GM19043 (cell line): ENCODE data around the gene COPZ2.
"Not testable (repeated sequence)": the region's sequence is repeated elsewhere in the genome, so short reads cannot be mapped to it uniquely, and the experiment has no call there.

Experiments
- ATAC-seq: cut with Tn5 transposase; IDR thresholded peaks from one replicate; pipeline ENCODE4 v1.9.1; 2021; ENCODE audit warnings: low read depth; ENCODE audit not compliant: unreplicated experiment

Gene COPZ2

DNA sequence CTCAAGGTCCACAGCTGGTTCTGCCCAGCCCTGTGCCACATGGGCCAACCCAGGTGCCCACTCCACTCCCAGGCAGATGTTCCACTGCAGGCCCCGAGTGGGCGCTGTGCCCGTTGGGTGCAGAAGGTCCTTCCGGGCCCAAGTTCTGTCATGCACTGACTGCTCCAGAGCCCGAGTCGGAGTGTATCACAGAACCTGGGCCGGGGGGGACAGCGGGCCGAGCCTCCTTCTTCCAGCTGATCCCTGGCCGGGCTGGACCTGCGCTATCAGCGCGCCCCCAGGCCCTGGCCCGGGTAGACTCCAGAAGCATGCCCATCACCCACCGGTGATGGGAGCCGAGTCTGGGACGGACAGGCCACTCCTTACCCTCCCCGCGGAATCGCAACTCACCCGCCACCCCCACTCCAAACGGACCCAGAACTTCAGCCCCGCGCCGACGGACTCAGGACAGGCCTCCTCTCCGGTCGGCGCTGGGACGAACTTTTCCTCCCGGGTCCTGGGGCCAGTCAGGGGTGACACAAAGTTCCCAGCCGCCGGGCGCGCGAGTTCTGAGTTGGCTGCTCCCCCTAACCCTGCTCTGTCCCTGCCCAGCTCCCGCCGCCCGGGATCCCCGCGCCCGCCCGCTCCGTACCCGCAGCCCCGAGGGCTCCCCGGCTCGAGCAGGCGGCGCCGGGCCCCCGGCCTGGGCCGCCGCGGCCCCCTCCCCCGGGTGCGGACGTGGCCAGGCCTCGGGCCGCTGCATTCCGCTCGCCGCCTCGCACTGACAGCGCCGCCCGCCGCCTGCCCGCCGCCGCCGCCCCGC is at the start of gene COPZ2:
Gene COPZ2, minus strand, starts transcription at position 762 of the 802 bp plus-strand sequence. Its CDS starts 20 bp downstream, at position 742.
- ATAC-seq: no peak

- no peak for ATAC-seq
Observed at GRCh38 chr17:48084932-48085331, 47.3 kb upstream of the COPZ2 start.

DNA sequence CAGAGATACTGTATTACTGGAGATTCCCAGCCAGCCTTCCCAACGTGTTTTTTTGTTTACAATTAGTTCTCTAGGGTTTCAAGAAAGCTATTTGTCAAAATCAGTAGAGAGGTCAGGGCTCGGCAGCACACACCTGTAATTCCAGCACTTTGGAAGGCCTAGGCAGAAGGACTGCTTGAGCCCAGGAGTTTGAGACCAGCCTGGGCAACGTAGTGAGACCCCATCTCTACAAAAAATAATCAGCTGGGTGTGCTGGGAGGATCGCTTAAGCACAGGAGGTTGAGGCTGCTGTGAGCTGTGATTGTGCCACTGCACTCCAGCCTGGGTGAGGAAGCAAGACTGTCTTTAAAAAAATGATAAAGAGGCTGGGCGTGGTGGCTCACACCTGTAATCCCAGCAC is 44.3 kb upstream of the COPZ2 start:
- no peak for ATAC-seq

DNA sequence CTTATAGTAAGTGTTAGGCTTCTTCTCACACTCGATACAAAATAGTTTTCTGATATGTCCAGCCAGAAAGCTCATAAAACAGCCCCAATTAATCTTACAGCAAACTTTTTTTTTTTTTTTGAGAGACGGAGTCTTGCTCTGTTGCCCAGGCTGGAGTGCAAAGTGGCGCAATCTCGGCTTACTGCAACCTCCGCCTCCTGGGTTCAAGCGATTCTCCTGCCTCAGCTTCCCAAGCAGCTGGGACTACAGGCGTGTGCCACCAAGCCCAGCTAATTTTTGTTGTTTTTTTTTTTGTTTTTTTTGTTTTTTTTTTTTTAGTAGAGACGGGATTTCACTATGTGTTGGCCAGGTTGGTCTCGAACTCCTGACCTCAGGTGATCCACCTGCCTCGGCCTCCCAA is 39.6 kb upstream of the COPZ2 start:
- not testable (repeated sequence) for ATAC-seq

DNA sequence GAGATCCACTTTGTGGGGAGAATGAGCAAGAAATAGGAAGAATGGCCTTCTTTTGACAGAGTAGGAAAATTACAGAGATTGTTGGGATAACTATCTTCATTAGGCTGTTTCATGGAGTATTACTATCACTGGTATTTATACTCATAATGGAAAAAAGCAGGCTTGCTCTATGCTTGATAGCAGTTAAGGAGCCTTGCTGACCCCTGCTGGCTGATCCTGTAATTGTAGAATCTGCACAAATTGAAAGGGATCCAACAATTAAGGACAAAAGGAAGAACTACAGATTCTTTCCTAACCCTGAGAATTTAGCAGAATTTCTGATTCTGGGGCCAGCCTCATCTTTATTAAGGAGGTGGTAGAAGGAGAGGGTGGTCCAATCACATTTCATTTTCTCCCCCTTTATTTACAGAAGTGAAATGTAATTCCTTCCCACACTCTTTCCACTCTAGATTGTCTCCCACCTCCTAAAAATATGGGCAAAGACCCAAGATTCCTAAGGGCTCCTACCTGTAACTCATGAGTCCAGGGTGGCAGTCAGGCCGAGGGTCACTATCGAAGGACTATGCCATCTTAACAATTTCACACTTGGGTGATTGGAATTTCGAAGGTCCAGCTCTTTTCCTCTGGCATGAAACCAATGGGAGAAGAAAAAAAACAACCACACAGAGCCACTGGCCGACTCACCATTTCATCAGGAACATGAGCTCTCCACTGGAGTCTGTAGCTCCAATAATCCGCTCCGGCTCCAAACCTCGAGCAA is 36.9 kb upstream of the COPZ2 start:
- ATAC-seq: no peak

DNA sequence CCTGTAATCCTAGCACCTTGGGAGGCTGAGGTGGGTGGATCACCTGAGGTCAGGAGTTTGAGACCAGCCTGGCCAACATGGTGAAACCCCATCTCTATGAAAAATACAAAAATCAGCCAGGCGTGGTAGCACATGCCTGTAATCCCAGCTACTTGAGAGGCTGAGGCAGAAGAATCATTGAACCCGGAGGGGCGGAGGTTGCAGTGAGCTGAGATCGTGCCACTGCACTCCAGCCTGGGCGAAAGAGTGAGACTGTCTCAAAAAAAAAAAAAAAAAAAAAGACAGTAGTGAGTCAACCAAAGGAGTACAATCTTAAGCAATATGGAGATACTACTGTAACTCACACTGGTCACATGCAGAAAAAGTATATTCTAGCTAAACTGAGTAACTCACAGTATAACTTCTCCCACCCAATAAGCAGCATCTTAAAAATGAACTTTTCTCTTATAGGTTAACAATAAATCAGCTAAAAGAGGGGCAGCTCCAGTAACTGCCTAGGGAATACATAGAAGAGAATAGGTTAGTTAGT is 36.0 kb upstream of the COPZ2 start:
- ATAC-seq: not testable (repeated sequence)

DNA sequence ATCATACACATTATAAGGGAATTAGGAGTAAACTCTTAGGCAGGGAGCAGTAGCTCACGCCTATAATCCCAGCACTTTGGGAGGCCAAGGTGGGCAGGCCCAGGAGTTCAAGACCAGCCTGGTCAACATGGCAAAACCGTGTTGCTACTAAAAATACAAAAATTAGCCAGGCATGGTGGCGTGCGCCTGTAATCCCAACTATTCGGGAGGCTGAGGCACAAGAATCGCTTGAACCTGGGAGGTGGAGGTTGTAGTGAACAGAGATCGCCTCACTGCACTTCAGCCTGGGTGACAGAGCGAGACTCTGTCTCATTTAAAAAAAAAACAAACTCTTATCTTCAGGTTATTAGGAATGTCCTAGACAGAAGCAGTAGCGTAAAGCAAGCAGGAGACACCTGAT is 35.2 kb upstream of the COPZ2 start:
- ATAC-seq: not testable (repeated sequence)

DNA sequence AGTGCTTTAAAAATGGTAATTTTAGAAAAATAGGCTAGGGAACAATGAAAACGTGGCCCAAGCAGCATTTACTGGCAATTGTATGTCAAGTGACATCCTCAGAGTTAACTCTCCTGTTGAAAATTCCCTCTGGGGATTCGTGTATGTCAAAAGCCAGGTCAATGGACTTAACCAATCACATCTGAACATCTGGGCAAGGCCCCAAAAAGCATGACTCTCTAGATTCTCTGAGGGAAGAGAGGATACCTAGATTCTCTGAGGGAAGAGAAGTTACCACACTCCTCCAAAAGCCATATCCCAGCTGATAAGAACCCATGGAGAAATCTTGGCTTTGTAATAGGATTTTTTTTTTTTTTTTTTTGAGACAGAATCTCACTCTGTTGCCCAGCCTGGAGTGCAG is 34.1 kb upstream of the COPZ2 start:
- ATAC-seq: no peak

DNA sequence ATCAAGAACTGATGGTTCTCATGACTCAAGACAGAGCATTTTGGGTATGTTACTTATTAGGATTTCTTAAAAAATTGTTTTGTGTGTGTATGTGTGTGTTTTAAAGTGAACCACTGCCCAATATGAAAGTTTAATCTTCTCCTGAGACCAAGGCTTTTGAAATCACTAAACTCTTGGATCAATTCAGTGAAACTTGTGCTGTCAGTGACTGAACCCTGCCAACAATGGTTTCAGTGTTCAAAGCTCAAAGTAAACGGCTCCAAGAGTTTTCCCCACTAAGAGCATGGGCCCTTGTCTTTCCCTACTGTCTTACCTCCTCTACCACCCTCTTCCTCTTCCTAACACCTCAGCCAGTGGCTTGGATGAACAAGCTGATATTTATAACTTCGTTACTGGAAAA is 32.6 kb upstream of the COPZ2 start:
- ATAC-seq: no peak

DNA sequence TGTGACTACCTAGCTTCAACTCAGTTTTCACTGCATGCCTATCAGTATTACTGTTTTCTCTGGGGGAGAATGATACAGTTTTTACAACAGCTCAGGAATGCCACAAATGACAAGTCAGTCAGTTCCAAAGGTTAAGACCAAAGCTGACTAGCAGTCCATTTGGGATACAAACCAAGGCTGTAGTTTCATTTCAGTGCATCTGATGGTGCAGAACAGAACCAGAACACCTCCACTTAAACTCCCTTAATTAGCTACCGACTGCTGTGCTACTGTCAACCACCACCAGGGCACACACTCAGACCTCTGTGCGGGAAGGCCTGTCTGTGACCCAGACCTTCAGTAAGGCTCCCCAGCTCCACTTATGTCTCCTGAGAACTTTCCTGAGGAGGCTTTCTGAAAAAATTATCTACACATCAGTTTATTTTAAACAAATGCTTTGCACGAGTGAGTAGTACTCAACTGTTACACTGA is 30.9 kb upstream of the COPZ2 start:
- ATAC-seq: no peak

- ATAC-seq: not testable (repeated sequence)
Observed at GRCh38 chr17:48067808-48068207, 30.2 kb upstream of the COPZ2 start.

DNA sequence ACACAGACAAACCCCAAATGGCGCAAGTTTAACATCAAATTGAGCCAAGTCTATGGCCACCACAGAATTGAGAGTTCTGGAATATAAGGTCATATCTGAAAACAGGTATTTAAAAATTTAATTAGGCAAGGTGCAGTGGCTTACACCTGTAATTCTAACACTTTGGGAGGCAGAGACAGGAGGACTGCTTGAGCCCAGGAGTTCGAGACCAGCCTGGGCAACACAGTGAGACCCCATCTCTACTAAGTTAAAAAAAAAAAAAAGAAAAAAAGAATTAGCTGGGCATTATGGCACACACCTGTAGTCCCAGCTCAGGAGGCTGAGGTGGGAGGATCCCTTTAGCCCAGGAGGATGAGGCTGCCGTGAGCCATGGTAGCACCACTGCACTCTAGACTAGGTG is 29.6 kb upstream of the COPZ2 start:
- ATAC-seq: no peak

DNA sequence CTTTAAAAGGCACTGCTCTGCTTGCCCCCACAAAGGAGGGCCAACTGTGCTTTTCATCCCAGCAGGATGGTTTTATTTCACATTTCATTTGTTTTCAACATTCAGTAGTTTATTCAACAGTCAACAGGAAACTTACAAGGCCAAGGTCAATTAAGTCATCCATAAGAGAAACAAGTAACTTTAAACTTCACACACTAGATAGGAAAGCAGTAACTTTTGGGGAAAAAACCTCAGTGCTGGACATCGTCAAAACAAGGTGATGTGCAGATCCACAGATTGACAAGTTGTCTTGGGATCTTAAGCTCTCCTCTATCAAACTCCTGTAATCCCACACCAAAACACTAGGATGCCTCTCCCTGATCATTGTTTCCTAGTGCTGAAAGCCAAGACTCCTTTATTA is 29.1 kb upstream of the COPZ2 start:
- no peak for ATAC-seq

DNA sequence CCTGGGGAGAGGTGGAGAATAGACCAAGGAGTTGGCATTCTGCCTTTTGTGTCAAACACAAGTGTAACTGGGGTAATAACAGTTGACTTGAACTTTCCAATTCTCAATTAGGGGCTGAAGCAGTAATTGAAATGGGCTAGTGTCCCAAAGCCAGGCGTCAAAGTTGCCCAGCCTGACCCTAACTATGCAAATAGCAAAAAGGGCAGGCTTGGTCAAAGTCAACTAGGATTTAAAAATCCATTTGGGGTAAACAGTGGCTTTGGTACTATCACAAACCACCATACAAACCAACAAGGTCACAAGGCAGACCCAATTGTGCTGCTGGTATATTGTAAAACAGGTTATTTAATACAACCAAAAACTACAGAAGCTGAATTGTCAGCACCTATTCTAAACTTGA is 28.6 kb upstream of the COPZ2 start:
- no peak for ATAC-seq

DNA sequence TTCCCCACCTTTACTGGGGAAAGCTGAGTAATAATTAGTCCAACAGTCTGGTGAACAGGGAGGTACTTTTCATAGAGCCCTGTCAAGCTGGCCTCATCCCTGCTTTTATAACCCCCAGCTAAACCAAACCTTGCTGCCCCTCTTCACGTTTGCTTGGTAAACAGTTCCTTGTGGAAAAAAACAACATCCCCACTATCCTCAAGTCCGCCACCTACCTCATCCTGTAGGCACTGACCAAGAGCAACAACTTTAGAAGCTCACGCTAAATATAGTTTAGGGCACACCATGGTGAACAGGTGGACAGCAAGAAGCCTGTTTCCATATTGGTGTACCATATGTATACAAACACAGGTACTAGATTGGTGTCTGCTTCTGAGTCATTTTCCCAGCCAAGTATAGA is 27.0 kb upstream of the COPZ2 start:
- ATAC-seq: no peak

- ATAC-seq: no peak
Observed at GRCh38 chr17:48062273-48062672, 24.7 kb upstream of the COPZ2 start.

GRCh38 chr17:48060249-48060648 is 22.7 kb upstream of the COPZ2 start:
- ATAC-seq: no peak

DNA sequence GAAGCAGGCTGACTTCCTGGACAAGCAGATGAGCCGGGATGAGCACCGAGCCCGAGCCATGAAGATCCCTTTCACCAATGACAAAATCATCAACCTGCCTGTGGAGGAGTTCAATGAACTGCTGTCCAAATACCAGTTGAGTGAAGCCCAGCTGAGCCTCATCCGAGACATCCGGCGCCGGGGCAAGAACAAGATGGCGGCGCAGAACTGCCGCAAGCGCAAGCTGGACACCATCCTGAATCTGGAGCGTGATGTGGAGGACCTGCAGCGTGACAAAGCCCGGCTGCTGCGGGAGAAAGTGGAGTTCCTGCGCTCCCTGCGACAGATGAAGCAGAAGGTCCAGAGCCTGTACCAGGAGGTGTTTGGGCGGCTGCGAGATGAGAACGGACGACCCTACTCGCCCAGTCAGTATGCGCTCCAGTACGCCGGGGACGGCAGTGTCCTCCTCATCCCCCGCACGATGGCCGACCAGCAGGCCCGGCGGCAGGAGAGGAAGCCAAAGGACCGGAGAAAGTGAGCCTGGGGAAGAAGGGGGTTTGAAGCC is 21.6 kb upstream of the COPZ2 start:
- no peak for ATAC-seq

DNA sequence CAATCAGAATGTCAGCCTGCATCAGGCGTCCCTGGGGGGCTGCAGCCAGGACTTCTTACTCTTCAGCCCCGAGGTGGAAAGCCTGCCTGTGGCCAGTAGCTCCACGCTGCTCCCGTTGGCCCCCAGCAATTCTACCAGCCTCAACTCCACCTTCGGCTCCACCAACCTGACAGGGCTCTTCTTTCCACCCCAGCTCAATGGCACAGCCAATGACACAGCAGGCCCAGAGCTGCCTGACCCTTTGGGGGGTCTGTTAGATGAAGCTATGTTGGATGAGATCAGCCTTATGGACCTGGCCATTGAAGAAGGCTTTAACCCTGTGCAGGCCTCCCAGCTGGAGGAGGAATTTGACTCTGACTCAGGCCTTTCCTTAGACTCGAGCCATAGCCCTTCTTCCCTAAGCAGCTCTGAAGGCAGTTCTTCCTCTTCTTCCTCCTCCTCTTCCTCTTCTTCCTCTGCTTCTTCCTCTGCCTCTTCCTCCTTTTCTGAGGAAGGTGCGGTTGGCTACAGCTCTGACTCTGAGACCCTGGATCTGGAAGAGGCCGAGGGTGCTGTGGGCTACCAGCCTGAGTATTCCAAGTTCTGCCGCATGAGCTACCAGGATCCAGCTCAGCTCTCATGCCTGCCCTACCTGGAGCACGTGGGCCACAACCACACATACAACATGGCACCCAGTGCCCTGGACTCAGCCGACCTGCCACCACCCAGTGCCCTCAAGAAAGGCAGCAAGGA is 21.0 kb upstream of the COPZ2 start:
- no peak for ATAC-seq

GRCh38 chr17:48057626-48058025 is 20.0 kb upstream of the COPZ2 start:
- no peak for ATAC-seq

GRCh38 chr17:48056879-48057278 is 19.3 kb upstream of the COPZ2 start:
- ATAC-seq: no peak
